ENCODE measurements around the gene OR51I1.

DNA sequence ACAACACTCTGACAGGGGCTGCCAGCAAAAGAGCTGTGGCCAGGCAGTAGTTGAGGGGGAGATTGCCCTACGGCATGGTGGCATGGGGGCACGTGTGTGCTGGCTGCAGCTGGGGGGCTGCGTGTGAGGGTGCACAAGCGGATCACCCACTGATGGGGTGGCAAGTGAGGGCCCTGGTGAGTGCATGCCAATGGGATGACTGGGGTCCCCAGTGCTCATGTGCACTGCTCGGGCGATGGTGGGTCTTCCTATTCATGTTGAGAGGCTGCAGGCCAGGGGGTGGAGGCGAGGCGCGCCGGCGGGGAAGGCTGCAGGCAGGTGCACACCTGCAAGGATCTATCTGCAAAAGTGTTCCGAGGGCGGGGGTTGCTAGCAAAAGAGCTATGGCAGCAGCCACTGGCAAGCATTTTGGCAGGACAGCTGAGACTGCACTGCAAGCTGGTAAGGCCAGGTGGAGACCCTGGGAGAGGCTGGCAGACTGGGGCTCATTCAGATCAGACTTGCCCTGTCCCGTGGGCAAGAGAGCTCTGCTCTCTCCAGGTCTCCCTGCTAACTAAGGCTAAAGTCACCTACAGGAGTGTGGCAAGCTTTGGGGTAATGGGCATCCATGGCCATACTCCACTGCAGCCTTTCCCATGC lies 19.8 kb upstream of the OR51I1 start:
- TF ChIP-seq TCF12 (IDR thresholded peaks at IDR 0.05; ENCODE audit: low read depth, low read length) (no peak), EZH2 (IDR thresholded peaks at IDR 0.05; ENCODE audit: borderline replicate concordance, control insufficient read depth, low read depth, low read length) (no peak), RBBP5 (conservative IDR thresholded peaks at IDR 0.05) (no peak), HCFC1 (IDR thresholded peaks at IDR 0.05; ENCODE audit: low read length) (no peak), CBX5 (IDR thresholded peaks at IDR 0.05; ENCODE audit: low read depth) (no peak), CBFB (IDR thresholded peaks at IDR 0.05; ENCODE audit: low read depth) (no peak)
- TF ChIP-seq, protein P1, sequence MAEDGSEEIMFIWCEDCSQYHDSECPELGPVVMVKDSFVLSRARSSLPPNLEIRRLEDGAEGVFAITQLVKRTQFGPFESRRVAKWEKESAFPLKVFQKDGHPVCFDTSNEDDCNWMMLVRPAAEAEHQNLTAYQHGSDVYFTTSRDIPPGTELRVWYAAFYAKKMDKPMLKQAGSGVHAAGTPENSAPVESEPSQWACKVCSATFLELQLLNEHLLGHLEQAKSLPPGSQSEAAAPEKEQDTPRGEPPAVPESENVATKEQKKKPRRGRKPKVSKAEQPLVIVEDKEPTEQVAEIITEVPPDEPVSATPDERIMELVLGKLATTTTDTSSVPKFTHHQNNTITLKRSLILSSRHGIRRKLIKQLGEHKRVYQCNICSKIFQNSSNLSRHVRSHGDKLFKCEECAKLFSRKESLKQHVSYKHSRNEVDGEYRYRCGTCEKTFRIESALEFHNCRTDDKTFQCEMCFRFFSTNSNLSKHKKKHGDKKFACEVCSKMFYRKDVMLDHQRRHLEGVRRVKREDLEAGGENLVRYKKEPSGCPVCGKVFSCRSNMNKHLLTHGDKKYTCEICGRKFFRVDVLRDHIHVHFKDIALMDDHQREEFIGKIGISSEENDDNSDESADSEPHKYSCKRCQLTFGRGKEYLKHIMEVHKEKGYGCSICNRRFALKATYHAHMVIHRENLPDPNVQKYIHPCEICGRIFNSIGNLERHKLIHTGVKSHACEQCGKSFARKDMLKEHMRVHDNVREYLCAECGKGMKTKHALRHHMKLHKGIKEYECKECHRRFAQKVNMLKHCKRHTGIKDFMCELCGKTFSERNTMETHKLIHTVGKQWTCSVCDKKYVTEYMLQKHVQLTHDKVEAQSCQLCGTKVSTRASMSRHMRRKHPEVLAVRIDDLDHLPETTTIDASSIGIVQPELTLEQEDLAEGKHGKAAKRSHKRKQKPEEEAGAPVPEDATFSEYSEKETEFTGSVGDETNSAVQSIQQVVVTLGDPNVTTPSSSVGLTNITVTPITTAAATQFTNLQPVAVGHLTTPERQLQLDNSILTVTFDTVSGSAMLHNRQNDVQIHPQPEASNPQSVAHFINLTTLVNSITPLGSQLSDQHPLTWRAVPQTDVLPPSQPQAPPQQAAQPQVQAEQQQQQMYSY (CRISPR knock-in tag; IDR thresholded peaks at IDR 0.05), result no peak
- TF ChIP-seq, protein P2, sequence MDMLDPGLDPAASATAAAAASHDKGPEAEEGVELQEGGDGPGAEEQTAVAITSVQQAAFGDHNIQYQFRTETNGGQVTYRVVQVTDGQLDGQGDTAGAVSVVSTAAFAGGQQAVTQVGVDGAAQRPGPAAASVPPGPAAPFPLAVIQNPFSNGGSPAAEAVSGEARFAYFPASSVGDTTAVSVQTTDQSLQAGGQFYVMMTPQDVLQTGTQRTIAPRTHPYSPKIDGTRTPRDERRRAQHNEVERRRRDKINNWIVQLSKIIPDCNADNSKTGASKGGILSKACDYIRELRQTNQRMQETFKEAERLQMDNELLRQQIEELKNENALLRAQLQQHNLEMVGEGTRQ (IDR thresholded peaks at IDR 0.05; ENCODE audit: borderline replicate concordance, low read depth, low read length), result no peak
- TF ChIP-seq, protein P3, sequence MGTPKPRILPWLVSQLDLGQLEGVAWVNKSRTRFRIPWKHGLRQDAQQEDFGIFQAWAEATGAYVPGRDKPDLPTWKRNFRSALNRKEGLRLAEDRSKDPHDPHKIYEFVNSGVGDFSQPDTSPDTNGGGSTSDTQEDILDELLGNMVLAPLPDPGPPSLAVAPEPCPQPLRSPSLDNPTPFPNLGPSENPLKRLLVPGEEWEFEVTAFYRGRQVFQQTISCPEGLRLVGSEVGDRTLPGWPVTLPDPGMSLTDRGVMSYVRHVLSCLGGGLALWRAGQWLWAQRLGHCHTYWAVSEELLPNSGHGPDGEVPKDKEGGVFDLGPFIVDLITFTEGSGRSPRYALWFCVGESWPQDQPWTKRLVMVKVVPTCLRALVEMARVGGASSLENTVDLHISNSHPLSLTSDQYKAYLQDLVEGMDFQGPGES (IDR thresholded peaks at IDR 0.05), result no peak
- TF ChIP-seq, protein P4, sequence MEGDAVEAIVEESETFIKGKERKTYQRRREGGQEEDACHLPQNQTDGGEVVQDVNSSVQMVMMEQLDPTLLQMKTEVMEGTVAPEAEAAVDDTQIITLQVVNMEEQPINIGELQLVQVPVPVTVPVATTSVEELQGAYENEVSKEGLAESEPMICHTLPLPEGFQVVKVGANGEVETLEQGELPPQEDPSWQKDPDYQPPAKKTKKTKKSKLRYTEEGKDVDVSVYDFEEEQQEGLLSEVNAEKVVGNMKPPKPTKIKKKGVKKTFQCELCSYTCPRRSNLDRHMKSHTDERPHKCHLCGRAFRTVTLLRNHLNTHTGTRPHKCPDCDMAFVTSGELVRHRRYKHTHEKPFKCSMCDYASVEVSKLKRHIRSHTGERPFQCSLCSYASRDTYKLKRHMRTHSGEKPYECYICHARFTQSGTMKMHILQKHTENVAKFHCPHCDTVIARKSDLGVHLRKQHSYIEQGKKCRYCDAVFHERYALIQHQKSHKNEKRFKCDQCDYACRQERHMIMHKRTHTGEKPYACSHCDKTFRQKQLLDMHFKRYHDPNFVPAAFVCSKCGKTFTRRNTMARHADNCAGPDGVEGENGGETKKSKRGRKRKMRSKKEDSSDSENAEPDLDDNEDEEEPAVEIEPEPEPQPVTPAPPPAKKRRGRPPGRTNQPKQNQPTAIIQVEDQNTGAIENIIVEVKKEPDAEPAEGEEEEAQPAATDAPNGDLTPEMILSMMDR (IDR thresholded peaks at IDR 0.05 in 2 of 3, conservative IDR thresholded peaks at IDR 0.05 in 1 of 3; ENCODE audit: control insufficient read depth in 2 of 3, extremely low read depth in 1 of 3, insufficient read depth in 1 of 3, low read depth in 3 of 3, low read length in 3 of 3), result no peak
- TF ChIP-seq, protein P5, sequence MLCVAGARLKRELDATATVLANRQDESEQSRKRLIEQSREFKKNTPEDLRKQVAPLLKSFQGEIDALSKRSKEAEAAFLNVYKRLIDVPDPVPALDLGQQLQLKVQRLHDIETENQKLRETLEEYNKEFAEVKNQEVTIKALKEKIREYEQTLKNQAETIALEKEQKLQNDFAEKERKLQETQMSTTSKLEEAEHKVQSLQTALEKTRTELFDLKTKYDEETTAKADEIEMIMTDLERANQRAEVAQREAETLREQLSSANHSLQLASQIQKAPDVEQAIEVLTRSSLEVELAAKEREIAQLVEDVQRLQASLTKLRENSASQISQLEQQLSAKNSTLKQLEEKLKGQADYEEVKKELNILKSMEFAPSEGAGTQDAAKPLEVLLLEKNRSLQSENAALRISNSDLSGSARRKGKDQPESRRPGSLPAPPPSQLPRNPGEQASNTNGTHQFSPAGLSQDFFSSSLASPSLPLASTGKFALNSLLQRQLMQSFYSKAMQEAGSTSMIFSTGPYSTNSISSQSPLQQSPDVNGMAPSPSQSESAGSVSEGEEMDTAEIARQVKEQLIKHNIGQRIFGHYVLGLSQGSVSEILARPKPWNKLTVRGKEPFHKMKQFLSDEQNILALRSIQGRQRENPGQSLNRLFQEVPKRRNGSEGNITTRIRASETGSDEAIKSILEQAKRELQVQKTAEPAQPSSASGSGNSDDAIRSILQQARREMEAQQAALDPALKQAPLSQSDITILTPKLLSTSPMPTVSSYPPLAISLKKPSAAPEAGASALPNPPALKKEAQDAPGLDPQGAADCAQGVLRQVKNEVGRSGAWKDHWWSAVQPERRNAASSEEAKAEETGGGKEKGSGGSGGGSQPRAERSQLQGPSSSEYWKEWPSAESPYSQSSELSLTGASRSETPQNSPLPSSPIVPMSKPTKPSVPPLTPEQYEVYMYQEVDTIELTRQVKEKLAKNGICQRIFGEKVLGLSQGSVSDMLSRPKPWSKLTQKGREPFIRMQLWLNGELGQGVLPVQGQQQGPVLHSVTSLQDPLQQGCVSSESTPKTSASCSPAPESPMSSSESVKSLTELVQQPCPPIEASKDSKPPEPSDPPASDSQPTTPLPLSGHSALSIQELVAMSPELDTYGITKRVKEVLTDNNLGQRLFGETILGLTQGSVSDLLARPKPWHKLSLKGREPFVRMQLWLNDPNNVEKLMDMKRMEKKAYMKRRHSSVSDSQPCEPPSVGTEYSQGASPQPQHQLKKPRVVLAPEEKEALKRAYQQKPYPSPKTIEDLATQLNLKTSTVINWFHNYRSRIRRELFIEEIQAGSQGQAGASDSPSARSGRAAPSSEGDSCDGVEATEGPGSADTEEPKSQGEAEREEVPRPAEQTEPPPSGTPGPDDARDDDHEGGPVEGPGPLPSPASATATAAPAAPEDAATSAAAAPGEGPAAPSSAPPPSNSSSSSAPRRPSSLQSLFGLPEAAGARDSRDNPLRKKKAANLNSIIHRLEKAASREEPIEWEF (IDR thresholded peaks at IDR 0.05; ENCODE audit: insufficient replicate concordance, low read depth, low read length), result no peak

All from GM12878 (cell line).